Measurements from ENCODE around the gene ST6GALNAC4.

ST6GALNAC4 gene

GRCh38 chr9:127949827-127950512 lies 33.1 kb upstream of the ST6GALNAC4 start:
- DNase-seq, result no peak
- in situ Hi-C loops (cut with MboI; ENCODE audit: low pct_unique_long_range_greater_than_20kb, low sequenced_read_pairs), result no loop called here

DNA sequence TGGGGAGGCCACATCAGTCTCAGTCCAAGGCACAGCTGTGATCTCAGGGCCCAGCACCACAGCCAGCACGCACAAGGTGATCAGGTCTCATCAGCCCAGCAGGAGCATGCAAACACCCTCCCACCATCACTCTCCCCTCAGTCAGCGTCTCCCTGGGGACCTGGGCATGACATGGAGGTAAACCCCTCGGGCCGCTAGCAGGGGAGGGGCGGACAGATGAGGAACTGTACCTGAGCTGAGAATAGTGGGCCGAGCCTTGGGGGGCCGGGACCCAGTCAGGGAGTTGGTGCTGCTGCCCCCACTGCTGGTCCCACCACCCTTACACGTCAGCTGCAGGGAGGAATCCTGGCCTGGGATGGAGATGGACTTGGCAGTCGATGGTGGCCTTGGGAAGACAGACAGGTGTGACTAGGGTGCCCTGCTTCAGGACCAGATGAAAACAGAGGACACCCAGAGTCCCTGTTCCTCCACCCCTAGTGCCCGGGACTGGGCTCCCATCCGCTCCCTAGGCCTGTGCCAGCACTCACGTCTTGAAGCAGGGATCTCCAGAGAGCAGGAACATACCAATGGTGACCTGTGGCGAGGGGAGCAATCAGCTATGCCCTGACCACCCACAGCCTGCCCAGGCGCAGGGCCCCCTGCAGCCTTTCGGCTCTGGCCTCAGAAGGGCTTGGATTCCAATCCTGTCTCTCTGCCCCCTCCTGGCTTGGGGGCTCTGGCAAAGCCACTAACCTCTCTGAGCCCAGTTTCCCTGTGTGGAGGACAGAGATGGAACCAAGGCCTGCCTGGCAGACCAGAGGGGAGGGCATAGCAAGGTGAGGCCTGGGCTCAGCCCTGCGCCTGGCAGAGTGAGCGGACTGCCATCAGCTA lies 31.2 kb upstream of the ST6GALNAC4 start:
- in situ Hi-C loops (cut with MboI; ENCODE audit: low pct_unique_long_range_greater_than_20kb, low sequenced_read_pairs), result no loop called here
- no peak for DNase-seq

GRCh38 chr9:127946728-127947127 lies 29.9 kb upstream of the ST6GALNAC4 start:
- DNase-seq, result no peak
- in situ Hi-C loops (cut with MboI; ENCODE audit: low pct_unique_long_range_greater_than_20kb, low sequenced_read_pairs), result no loop called here

GRCh38 chr9:127945942-127946341 lies 29.1 kb upstream of the ST6GALNAC4 start:
- DNase-seq, result no peak
- in situ Hi-C loops (cut with MboI; ENCODE audit: low pct_unique_long_range_greater_than_20kb, low sequenced_read_pairs), result no loop called here

DNA sequence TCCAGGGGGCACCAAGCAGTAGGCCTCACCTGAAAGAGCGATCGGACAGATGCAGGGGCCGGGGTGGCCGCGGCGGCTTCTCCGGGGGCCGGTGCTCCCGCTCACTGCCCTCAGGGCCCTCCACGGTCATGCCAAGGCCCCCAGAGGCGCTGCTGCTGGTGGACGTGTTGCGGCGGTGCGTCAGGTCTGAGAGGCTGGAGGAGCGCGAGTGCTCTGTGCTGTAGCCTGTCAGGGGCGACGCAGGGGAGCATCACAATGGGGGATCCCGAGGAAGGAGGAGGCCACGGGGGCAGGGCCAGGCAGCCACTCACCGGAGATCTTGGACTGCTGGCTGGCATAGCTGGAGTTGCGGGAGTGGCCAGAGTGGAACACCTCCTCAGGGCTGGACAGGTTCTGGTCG lies 28.5 kb upstream of the ST6GALNAC4 start:
- in situ Hi-C loops (cut with MboI; ENCODE audit: low pct_unique_long_range_greater_than_20kb, low sequenced_read_pairs), result no loop called here
- no peak for DNase-seq

DNA sequence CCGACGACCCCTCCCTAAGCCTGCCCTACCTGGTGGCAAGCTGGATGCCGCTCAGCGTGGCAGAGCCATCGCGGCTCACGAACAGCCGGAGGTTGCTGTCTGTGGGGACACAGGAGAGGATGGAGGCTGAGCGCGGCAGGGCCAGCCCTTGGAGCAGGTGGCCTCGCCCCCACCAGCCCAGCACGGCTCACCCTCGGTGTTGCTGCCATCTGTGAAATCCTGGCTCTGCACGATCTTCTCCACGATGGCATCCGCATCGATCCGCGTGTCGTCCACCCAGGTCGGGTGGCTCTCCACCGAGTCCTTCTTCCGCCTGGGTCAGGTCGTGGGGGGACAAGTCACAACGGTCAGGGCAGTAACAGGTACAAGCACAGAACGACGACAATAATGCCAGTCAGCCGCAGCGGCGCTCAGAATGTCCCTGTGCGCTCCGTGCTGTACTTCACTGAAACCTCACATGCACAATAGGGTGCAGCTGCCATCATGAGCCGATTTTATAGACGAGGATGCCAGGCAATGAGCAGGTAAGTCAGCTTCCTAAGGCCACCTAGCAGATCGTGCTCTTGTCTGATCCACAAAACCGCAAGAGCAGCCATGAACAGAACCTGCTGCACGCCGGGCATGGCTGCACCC lies 27.9 kb upstream of the ST6GALNAC4 start:
- in situ Hi-C loops (cut with MboI; ENCODE audit: low pct_unique_long_range_greater_than_20kb, low sequenced_read_pairs), result no loop called here

DNA sequence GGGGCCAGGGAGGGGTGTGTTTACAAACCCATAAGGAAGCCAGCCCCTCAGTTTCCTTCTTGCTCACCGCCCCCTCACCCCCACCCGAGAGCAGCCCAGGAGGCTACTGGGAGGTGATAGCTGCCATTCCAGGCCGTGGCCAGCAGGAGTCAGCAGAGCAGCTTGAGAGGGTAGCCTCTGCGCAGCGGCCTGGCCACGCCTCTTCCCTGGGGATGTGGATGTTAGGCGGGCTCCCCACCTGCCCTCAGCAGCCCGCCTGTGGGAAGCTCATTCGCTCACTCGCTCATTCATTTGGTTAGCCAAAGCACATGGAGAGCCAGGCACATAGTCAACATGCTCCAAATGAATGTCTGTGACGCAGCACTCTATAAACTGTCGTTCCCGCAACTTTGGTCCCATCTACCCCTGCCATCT lies 26.9 kb upstream of the ST6GALNAC4 start:
- in situ Hi-C loops (cut with MboI; ENCODE audit: low pct_unique_long_range_greater_than_20kb, low sequenced_read_pairs), result no loop called here
- DNase-seq, result peak; percentile 82

More for the DNA sequence above, 27.9 kb upstream of the ST6GALNAC4 start:
- no peak for DNase-seq

DNA sequence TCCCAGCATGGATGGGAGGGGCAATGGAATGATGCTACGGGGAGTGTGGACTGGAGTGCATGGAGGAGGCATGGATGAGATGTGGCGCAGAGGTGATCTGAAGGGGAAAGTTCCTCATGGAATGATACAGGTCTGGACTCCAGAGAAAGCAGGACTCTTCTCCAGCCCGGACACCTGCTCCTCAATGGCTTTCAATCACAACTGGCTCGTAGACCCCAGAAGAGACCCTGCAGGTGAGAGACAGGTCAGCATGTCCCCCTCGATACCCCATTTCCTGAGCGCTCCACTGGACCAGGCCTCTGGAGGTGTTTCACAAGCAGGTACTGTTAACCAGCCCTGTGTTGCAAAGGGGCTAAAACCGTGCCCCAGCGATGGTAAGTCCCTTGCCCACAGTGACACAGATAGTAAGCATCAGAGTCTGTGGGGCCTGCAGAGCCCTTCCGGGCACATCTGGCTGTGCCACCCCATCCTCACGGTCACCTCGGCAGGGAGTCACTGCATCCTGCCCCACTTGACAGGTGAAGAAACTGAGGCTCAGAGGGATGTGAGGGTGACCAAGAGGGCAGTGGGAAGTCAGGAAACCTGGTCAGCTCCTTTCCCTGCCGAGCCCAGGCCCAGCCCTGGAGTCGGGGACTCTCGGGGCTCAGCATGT lies 26.3 kb upstream of the ST6GALNAC4 start:
- in situ Hi-C loops (cut with MboI; ENCODE audit: low pct_unique_long_range_greater_than_20kb, low sequenced_read_pairs), result no loop called here
- DNase-seq, result no peak

DNA sequence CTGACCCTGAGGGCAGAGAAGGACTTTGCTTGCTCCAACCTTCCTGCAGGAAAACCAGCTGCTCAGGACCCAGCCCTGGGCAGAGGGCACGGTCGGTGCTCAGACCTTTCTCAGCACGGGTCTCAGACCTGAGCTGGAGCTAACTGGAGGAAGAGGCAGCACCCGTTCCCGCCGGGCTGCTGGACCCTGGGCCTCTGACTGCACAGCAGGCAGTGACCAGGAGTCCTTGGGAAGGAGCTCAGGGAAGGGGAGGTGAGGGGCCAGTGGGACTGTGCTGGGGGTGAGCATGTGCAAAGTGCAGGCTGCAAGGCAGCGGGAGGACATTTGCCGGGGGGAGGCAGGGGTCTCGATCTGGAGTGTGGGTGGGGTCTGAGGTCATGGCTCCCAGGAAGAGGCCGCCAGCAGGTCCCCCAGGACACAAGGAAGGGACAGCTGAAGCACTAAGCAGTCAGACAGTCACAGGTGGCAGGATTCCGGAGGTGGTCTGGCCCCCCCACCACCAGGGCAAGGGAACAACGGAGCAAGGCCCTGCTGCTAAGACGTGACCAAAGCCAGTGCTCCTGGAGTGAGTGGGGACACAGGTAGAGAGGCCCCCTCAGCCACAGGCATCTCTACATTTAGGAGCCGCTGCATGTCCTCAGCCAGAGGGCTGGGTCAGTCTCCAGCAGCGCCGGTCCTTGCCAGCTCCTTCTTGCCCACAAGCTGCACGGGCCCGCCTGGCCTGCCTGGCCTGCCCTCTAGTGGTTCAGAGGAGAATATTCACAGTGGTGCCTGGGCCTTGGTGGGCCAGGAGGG lies 25.6 kb upstream of the ST6GALNAC4 start:
- in situ Hi-C loops (cut with MboI; ENCODE audit: low pct_unique_long_range_greater_than_20kb, low sequenced_read_pairs), result no loop called here
- DNase-seq, result peak; percentile 58

DNA sequence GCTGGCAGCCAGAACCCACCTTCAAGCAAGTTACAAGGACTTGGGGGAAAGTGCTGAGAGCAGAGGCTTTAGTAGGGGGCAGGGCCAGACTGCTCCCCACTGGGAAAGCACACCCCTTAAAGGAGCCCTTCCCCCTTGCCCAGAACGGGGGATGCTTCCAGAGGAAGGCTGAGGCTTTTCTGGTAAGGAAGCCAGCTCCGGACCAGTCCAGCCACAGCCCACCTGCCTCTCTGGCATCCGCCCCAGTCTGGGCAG lies 25.0 kb upstream of the ST6GALNAC4 start:
- no peak for DNase-seq
- in situ Hi-C loops (cut with MboI; ENCODE audit: low pct_unique_long_range_greater_than_20kb, low sequenced_read_pairs), result no loop called here

- no peak for DNase-seq
- in situ Hi-C loops (cut with MboI; ENCODE audit: low pct_unique_long_range_greater_than_20kb, low sequenced_read_pairs), result no loop called here
Observed at GRCh38 chr9:127941062-127941960, 24.5 kb upstream of the ST6GALNAC4 start.

DNA sequence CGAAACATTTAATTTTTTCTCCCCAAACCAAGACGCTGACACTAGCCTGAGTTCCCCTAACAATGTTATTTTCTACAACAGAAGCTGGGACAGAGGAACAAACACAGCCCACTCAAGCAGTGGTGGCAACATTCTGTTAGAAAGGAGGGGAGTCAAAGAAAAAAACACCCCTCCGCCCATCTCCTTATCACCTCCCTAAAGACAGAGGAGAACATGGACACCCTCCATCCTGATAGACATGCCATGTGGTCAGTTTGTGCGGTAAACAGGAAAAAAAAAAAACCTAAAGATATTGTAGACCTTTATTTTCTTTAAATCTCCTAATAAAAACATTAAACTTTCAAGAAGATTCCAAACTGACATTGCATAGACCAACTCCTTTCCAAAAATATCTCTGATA lies 23.8 kb upstream of the ST6GALNAC4 start:
- in situ Hi-C loops (cut with MboI; ENCODE audit: low pct_unique_long_range_greater_than_20kb, low sequenced_read_pairs), result no loop called here
- no peak for DNase-seq

DNA sequence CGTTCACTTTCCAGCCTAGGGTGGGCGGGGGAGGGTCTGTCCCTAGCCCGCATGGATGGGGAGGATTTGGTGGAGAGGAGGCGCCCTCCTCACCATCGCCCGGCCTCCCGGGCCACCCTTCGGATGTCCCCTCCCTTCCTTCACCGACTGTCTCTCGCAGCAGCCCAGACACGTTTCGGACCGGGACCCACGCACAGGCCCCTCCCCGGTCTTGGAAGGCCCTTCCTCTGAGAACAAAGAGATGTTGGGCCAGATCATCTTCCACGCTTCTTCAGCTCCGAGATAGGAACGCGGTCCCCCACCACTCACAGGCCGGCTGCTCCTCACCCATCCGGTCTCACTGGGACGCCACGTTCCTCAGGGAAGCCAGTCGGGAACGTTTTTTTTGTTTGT lies 21.5 kb upstream of the ST6GALNAC4 start:
- in situ Hi-C loops (cut with MboI; ENCODE audit: low pct_unique_long_range_greater_than_20kb, low sequenced_read_pairs), result no loop called here
- DNase-seq, result no peak

DNA sequence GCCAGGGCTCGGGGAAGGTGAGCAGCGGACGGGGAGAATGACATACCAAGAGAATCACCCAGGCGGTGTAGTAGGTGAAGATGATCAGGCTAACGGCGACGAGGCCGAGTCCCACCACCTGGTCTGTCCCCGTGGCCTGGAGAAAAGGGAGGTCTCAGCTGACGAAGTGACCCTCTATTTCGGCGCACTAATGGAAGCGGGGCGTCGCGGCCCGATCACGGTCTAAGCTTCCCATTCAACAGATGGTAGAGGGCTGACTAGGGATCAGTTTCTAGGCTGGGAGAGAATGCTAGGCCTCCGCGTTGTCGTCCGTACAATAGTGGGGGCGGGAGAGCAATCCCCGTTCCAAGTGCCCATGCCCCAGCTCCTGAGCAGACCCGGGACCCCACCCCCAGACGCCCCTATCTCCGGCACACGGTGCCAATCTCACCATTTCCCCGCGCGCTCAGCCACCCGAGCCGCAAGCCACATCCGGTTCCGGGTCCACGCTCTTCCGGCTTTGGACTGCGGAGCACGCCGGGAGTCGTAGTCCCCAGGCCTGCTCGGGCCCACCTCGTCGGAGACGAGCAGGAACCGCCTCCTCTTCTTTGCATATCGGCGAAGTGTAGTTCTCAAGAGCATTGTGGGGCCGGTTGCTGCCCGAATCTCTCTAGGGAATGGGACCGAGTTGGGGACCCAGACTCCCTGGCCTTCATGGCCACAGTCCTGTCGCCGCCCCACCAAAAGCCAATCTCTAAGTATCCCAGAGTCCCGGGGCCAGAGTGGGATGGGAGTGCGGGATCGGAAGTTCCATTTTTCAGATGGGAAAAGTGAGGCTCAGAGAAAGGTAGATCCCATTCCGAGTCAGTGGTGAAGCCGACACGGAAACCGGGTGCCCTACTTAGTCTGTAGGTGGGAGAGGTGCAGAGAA lies 20.8 kb upstream of the ST6GALNAC4 start, which contains the start of gene DPM2:
Gene DPM2, minus strand, starts transcription at position 467 of the 910 bp plus-strand sequence. Its CDS starts 34 bp downstream, at position 433.
- peak; percentile 86 for DNase-seq

DNA sequence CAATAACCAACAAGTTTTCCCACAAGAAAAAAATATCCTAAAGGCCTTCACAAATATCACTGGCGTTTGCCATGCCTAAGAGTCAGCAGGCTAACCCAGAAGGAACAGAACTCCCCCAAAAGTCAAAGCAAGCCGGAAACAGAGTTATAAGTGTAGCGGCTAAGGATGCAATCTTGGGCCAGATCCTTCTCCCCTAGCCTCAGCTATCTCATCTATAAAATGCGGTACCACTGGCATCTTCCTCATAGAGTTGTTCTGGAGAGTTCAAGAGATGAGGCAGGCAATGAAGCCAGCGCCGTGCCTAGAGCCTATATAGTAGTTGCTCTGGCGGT lies 20.2 kb upstream of the ST6GALNAC4 start:
- no peak for DNase-seq
- in situ Hi-C loops (cut with MboI; ENCODE audit: low pct_unique_long_range_greater_than_20kb, low sequenced_read_pairs), result no loop called here

More for the DNA sequence above, 20.8 kb upstream of the ST6GALNAC4 start, which contains the start of gene DPM2:
- in situ Hi-C loops (cut with MboI; ENCODE audit: low pct_unique_long_range_greater_than_20kb, low sequenced_read_pairs), result no loop called here

- in situ Hi-C loops (cut with MboI; ENCODE audit: low pct_unique_long_range_greater_than_20kb, low sequenced_read_pairs), result no loop called here
- DNase-seq, result no peak
Observed at GRCh38 chr9:127936347-127936852, 19.6 kb upstream of the ST6GALNAC4 start.

DNA sequence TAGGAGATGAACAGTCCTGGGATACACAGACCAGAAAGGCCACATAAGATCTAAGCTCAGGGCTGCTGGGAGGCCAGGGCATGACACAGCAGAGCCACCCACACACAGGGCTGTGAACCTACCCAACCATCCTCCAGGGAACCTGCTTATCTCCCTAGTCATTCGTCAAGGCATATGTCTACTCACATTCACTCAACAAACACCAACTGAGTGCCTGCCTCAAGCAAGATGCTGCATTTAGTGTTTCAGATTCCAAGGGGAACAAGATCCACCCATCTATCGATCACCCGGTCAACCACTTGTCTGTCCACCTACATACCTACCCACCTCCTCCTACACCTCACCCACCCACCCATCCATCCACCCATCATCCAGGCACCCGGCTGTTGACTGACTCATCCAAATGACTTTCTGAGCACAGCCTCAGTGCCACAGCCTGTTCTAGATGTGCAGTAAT lies 19.0 kb upstream of the ST6GALNAC4 start:
- DNase-seq, result no peak
- in situ Hi-C loops (cut with MboI; ENCODE audit: low pct_unique_long_range_greater_than_20kb, low sequenced_read_pairs), result no loop called here

All from KBM-7 (cell line).